ENCODE results near the gene C13orf46. TPM values are rescaled to one million over a fixed set of nuclear protein-coding genes. Genes with fewer than 3 reads are reported as not detected.

C13orf46 gene
- total RNA-seq, 1 donor from 2014 or later = 0.69 TPM

DNA sequence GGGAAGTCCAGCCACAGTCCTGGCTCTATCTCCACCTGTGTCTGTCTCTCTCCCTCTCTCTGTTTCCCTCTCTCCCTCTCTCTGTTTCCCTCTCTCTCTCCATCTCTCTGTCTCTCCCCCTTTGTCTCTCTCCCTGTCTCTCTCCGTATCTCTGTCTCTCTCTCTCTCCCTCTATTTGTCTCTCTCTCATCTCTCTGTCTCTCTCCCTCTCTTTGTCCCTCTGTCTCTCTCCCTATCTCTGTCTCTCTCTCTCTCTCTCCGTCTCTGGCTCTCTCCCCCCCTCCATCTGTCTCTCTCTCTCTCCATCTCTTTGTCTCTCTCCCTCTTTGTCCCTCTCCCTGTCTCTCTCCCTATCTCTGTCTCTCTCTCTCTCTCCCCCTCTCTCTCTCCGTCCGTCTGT is 39.5 kb upstream of the C13orf46 start:
- Mint-ChIP-seq H3K36me3 (ENCODE audit: low read depth) (peaks cover 45% of the 10 kb centered on the region), H3K27ac (no peak overlapping the region), H3K4me3 (no peak overlapping the region), H3K27me3 (no peaks in the 10 kb centered on the region), H3K9me3 (no peaks in the 10 kb centered on the region), H3K4me1 (no peaks in the 10 kb centered on the region)
- intact Hi-C loops (cut with micrococcal nuclease) = no loop called here
- CTCF ChIA-PET = no interaction called here
- TF ChIP-seq, protein P1, sequence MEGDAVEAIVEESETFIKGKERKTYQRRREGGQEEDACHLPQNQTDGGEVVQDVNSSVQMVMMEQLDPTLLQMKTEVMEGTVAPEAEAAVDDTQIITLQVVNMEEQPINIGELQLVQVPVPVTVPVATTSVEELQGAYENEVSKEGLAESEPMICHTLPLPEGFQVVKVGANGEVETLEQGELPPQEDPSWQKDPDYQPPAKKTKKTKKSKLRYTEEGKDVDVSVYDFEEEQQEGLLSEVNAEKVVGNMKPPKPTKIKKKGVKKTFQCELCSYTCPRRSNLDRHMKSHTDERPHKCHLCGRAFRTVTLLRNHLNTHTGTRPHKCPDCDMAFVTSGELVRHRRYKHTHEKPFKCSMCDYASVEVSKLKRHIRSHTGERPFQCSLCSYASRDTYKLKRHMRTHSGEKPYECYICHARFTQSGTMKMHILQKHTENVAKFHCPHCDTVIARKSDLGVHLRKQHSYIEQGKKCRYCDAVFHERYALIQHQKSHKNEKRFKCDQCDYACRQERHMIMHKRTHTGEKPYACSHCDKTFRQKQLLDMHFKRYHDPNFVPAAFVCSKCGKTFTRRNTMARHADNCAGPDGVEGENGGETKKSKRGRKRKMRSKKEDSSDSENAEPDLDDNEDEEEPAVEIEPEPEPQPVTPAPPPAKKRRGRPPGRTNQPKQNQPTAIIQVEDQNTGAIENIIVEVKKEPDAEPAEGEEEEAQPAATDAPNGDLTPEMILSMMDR (IDR thresholded peaks at IDR 0.05) = no peak
- no peak for ATAC-seq (ENCODE audit: low read depth)
- DNase-seq = no peak
- POLR2A ChIA-PET = no interaction called here

DNA sequence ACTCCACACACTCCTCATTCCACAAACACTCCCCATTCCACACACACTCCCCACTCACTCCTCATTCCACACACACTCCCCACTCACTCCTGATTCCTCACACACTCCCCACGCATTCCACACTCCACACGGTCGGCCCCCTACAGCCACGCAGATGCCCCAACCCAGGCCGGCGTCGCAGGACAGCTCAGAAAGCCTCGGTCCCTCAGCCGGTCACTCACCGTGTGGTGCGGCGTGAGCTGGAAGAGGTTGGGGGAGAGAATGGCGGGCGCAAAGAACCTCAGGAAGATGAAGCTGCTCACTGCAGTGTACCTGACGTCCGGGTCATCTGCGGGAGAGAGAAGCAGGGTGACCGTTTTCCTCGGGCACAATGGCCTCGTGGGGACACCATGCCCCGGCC is 39.0 kb upstream of the C13orf46 start:
- CTCF ChIA-PET = no interaction called here
- Mint-ChIP-seq H3K9me3 (no peaks in the 10 kb centered on the region), H3K36me3 (ENCODE audit: low read depth) (peaks cover 41% of the 10 kb centered on the region), H3K27me3 (no peaks in the 10 kb centered on the region), H3K27ac (no peak overlapping the region), H3K4me1 (no peaks in the 10 kb centered on the region), H3K4me3 (no peak overlapping the region)
- DNase-seq (no peak), ATAC-seq (ENCODE audit: low read depth) (no peak)
- POLR2A ChIA-PET = no interaction called here
- intact Hi-C loops (cut with micrococcal nuclease) = no loop called here
- TF ChIP-seq, protein P1 (IDR thresholded peaks at IDR 0.05) = no peak

DNA sequence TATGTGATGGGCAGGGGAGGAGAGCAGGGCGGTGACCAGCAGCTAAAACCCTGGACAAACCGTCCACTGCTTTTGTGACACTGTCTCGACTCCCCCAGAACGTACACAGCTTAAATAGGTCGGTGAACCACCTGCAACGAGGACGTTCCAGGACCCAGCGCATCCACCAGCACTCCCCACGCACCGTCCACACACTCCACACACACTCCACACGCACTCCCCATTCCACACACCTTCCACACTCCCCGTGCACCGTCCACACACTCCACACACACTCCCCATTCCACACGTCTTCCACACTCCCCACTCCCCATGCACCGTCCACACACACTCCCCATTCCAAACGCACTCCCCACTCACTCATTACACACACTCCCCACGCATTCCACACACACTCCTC is 38.3 kb upstream of the C13orf46 start:
- H3K4me1 Mint-ChIP-seq = no peaks in the 10 kb centered on the region
- ATAC-seq (ENCODE audit: low read depth) (no peak), DNase-seq (no peak)
- no peak overlapping the region for H3K27ac Mint-ChIP-seq
- H3K36me3 Mint-ChIP-seq (ENCODE audit: low read depth) = peaks cover 37% of the 10 kb centered on the region
- intact Hi-C loops (cut with micrococcal nuclease) = no loop called here
- H3K9me3 Mint-ChIP-seq = no peaks in the 10 kb centered on the region
- POLR2A ChIA-PET = no interaction called here
- CTCF ChIA-PET = no interaction called here
- TF ChIP-seq, protein P1 (IDR thresholded peaks at IDR 0.05) = no peak
- H3K27me3 Mint-ChIP-seq = no peaks in the 10 kb centered on the region
- no peak overlapping the region for H3K4me3 Mint-ChIP-seq

DNA sequence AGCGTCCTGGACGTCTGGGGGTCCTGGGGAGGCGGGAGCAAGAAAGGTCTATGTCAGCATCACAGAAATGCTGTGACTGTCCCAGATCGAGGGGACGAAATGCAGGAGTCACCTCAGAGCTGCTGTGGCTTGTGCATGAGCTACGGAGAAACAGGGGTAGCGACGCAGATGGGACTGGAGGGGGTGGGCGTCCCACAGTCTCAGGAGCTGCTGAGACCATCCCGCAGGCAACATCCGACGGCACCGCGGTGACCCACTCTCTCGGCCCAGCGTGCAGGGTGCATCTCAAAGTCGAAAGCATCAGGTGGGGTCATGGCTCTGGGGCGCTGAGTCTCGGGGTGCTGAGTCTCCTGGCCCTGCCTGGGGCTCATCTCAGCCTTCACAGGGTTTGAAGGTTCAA is 37.4 kb upstream of the C13orf46 start:
- intact Hi-C loops (cut with micrococcal nuclease) = no loop called here
- Mint-ChIP-seq H3K9me3 (no peaks in the 10 kb centered on the region), H3K4me1 (no peaks in the 10 kb centered on the region), H3K27ac (no peak overlapping the region), H3K4me3 (no peak overlapping the region), H3K36me3 (ENCODE audit: low read depth) (peaks cover 28% of the 10 kb centered on the region), H3K27me3 (no peaks in the 10 kb centered on the region)
- DNase-seq = no peak
- TF ChIP-seq, protein P1 (IDR thresholded peaks at IDR 0.05) = no peak
- no peak for ATAC-seq (ENCODE audit: low read depth)
- ChIA-PET POLR2A (no interaction called here), CTCF (no interaction called here)

DNA sequence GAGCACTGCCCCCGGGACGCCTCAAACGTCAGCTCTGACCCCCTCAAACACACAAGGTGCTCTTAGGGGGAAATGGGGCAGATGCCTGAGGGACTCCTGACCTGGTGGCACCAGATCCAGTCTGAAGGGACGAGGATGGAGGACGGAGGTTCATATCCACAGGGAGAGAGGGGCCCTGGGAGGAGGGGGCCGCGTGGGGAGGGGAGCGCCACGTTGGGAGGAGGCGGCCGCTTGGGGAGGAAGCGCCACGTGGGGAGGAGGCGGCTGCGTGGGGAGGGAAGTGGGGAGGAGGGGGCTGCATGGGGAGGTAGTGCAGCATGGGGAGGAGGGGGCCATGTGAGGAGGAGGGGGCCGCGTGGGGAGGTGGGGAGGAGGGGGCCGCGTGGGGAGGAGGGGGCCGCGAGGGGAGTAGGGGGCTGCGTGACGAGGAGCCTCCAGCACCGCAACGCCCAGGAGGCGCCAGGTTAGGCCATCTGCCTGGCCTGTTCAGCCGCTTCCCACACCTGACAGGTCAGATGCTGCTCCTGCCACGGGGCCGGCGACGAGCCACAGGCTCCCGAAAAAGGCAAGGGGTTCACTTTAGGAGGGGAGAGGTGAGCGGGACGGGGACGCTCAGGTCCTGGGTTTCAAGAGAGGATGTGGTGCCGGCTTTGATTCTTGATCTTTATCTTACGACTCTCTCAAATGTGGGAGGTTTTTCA is 36.7 kb upstream of the C13orf46 start:
- ChIA-PET CTCF (no interaction called here), POLR2A (no interaction called here)
- TF ChIP-seq, protein P1 (IDR thresholded peaks at IDR 0.05) = no peak
- Mint-ChIP-seq H3K9me3 (no peaks in the 10 kb centered on the region), H3K27ac (no peak overlapping the region), H3K4me1 (no peaks in the 10 kb centered on the region), H3K36me3 (ENCODE audit: low read depth) (peaks cover 23% of the 10 kb centered on the region), H3K4me3 (no peak overlapping the region), H3K27me3 (no peaks in the 10 kb centered on the region)
- ATAC-seq (ENCODE audit: low read depth) (no peak), DNase-seq (no peak)
- intact Hi-C loops (cut with micrococcal nuclease) = no loop called here

Data from activated B cell treated with CpG ODN at 0.5 μM for 24 hours (primary cell).